ENCODE results near the gene CLEC4E.

DNA sequence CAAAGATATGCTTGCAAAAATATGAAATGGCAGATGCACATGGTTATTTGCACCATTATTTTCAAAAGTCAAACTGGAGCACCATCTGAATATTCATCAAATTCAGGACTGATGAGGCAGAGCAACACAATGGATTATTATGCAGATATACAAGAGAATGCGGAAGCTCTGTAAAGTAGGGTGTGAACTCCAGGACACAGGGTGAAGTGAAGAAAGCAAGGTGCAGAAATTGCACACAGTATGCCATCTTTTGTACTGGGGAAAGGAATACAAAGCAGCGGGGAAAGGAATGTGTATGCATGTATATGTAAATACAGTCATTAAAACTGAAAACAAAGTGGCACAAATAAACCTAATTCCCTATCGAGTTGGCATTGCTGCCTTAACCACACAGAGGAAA, 22.7 kb upstream of the CLEC4E start:
- no peak for TF ChIP-seq POLR2A (IDR thresholded peaks at IDR 0.05)
- TF ChIP-seq, protein P1, sequence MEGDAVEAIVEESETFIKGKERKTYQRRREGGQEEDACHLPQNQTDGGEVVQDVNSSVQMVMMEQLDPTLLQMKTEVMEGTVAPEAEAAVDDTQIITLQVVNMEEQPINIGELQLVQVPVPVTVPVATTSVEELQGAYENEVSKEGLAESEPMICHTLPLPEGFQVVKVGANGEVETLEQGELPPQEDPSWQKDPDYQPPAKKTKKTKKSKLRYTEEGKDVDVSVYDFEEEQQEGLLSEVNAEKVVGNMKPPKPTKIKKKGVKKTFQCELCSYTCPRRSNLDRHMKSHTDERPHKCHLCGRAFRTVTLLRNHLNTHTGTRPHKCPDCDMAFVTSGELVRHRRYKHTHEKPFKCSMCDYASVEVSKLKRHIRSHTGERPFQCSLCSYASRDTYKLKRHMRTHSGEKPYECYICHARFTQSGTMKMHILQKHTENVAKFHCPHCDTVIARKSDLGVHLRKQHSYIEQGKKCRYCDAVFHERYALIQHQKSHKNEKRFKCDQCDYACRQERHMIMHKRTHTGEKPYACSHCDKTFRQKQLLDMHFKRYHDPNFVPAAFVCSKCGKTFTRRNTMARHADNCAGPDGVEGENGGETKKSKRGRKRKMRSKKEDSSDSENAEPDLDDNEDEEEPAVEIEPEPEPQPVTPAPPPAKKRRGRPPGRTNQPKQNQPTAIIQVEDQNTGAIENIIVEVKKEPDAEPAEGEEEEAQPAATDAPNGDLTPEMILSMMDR (IDR thresholded peaks at IDR 0.05): no peak
- TF ChIP-seq POLR2AphosphoS5 (IDR thresholded peaks at IDR 0.05): no peak
